Smooth muscle cell (in vitro differentiated cells): ENCODE data around the gene SPDYA. TPM values are rescaled to one million over a fixed set of nuclear protein-coding genes. Genes with fewer than 3 reads are reported as not detected.
A peak's percentile ranks its signal among the peaks of the same experiment; 100 is the strongest.

Experiments
- DNase-seq: peaks from one replicate; lab custom pipeline; 2025; ENCODE audit not compliant: unreplicated experiment; lab: John Stamatoyannopoulos, UW
- H2AFZ ChIP-seq: fragments of 200-600 bp; sonication (generic); 2 replicates; pipeline ENCODE4 v1.6.0; 2016; ENCODE audit warnings: antibody characterized with exemption, low read depth, mild to moderate bottlenecking
- H3F3A ChIP-seq: fragments of 200-600 bp; sonication (generic); 2 replicates; pipeline ENCODE4 v1.6.0; 2017; ENCODE audit warnings: antibody characterized with exemption, low read depth
- H3K27ac ChIP-seq: fragments of 200-600 bp; sonication (generic); 2 replicates; pipeline ENCODE4 v1.5.1; 2016; ENCODE audit warnings: low read depth, mild to moderate bottlenecking
- H3K27me3 ChIP-seq: fragments of 200-600 bp; sonication (generic); 2 replicates; pipeline ENCODE4 v1.6.1; 2016; ENCODE audit warnings: low read depth, mild to moderate bottlenecking
- H3K36me3 ChIP-seq: fragments of 200-600 bp; sonication (generic); 2 replicates; pipeline ENCODE4 v1.5.1; 2016; ENCODE audit warnings: low read depth
- H3K4me1 ChIP-seq: fragments of 200-600 bp; sonication (generic); 2 replicates; pipeline ENCODE4 v1.5.1; 2016; ENCODE audit warnings: low read depth
- H3K4me2 ChIP-seq: fragments of 200-600 bp; sonication (generic); 2 replicates; pipeline ENCODE4 v1.6.0; 2016; ENCODE audit warnings: mild to moderate bottlenecking
- H3K4me3 ChIP-seq: fragments of 200-600 bp; sonication (generic); 2 replicates; pipeline ENCODE4 v1.5.1; 2016; ENCODE audit warnings: mild to moderate bottlenecking
- H3K79me2 ChIP-seq: fragments of 200-600 bp; sonication (generic); 2 replicates; pipeline ENCODE4 v1.6.0; 2016; ENCODE audit warnings: low read depth, mild to moderate bottlenecking
- H3K9ac ChIP-seq: fragments of 200-600 bp; sonication (generic); 2 replicates; pipeline ENCODE4 v1.6.0; 2016; ENCODE audit warnings: low read depth
- H3K9me3 ChIP-seq: fragments of 200-600 bp; sonication (generic); replicated peaks from 2 replicates; pipeline ENCODE4 v1.5.1; 2016; ENCODE audit warnings: low read depth
- H4K20me1 ChIP-seq: fragments of 200-600 bp; sonication (generic); 2 replicates; pipeline ENCODE4 v1.6.0; 2016; ENCODE audit warnings: low read depth
- WGBS: methylation state at CpG from one replicate; pipeline ENCODE4 v1.1.7; 2016; ENCODE audit warnings: low lambda C conversion rate; 5-methylcytosine and 5-hydroxymethylcytosine counted together
- polyA plus RNA-seq: library from polyadenylated mRNA; unstranded; fragments of >200 nt; fragmentation: Nextera tagmentation; extraction: Ambion mirVana; gene quantifications from 2 replicates; pipeline ENCODE4 v1.2.1, GENCODE V29; 2016
- total RNA-seq: library from RNA; depleted of rRNA; stranded (reverse); fragments of >200 nt; gene quantifications from 2 replicates; pipeline ENCODE4 v1.2.3, GENCODE V29; 2014
- TF ChIP-seq, protein P1 (sequence below): fragments of 200-600 bp; sonication (generic); IDR thresholded peaks from 2 replicates; pipeline ENCODE4 v1.5.1; 2017; ENCODE audit warnings: borderline replicate concordance, mild to moderate bottlenecking, antibody characterized with exemption; ENCODE audit not compliant: insufficient read depth, poor library complexity, severe bottlenecking

Gene SPDYA
- total and polyA plus RNA-seq, 2 experiments from 2014 or later: 0.56 to 1.2 TPM

DNA sequence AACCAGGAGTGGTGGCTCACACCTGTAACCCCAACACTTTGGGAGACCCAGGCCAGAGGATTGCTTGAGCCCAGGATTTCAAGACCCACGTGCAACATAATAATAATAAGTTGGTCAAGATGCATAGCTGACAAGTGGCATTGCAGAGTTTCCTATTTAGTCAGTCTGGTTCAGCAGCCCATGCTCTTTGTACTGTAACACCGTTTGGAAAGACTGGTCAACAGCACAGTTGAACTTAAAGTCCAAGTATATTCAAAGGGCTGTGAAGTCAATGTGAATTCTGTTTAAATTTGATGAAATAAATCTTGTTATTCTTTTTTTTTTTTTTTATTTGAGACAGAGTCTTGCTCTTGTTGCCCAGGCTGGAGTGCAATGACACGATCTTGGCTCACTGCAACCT, 61.0 kb downstream of the SPDYA start:
- H3K79me2 ChIP-seq: peaks cover 31% of the 10 kb centered on the region
- TF ChIP-seq, protein P1, sequence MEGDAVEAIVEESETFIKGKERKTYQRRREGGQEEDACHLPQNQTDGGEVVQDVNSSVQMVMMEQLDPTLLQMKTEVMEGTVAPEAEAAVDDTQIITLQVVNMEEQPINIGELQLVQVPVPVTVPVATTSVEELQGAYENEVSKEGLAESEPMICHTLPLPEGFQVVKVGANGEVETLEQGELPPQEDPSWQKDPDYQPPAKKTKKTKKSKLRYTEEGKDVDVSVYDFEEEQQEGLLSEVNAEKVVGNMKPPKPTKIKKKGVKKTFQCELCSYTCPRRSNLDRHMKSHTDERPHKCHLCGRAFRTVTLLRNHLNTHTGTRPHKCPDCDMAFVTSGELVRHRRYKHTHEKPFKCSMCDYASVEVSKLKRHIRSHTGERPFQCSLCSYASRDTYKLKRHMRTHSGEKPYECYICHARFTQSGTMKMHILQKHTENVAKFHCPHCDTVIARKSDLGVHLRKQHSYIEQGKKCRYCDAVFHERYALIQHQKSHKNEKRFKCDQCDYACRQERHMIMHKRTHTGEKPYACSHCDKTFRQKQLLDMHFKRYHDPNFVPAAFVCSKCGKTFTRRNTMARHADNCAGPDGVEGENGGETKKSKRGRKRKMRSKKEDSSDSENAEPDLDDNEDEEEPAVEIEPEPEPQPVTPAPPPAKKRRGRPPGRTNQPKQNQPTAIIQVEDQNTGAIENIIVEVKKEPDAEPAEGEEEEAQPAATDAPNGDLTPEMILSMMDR: no peak
- DNase-seq: no peak
- H3K4me1 ChIP-seq: peaks cover 8% of the 10 kb centered on the region
- no peaks in the 10 kb centered on the region for H3K36me3 ChIP-seq
- no peaks in the 10 kb centered on the region for H3F3A ChIP-seq
- H3K27ac ChIP-seq: no peak overlapping the region
- peaks cover 18% of the 10 kb centered on the region for H3K27me3 ChIP-seq
- no peak overlapping the region for H3K9ac ChIP-seq
- no peaks in the 10 kb centered on the region for H4K20me1 ChIP-seq
- H2AFZ ChIP-seq: peak overlapping the region; percentile 35
- 94% methylated on average over 3 of the region's 3 CpGs for WGBS
- no peak overlapping the region for H3K4me3 ChIP-seq
- H3K4me2 ChIP-seq: no peak overlapping the region
- no peaks in the 10 kb centered on the region for H3K9me3 ChIP-seq

DNA sequence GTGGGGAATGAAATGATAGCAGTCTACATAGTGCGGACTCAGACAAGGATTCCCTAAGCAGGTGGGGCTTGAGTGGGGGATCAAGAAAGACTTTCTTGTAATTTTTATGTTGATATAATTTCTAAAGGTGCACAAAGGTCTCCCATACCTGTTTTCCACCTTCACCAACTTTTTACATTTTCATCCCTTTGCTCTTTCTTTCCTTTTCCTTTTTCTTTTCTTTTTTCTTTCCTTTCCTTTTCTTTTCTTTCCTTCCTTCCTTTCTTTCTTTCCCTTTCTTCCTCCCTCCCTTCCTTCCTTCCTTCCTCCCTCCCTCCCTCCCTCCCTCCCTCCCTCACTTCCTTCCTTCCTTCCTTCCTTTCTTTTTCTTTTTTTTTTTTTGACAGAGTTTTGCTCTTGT, 69.6 kb downstream of the SPDYA start:
- Histone ChIP-seq H3F3A (no peaks in the 10 kb centered on the region), H3K9me3 (no peaks in the 10 kb centered on the region), H3K36me3 (no peaks in the 10 kb centered on the region), H4K20me1 (no peaks in the 10 kb centered on the region), H3K27ac (no peak overlapping the region), H3K4me2 (no peak overlapping the region), H3K79me2 (no peaks in the 10 kb centered on the region), H3K9ac (no peak overlapping the region), H3K4me1 (no peaks in the 10 kb centered on the region), H3K27me3 (peaks cover 33% of the 10 kb centered on the region), H2AFZ (no peak overlapping the region), H3K4me3 (no peak overlapping the region)
- TF ChIP-seq, protein P1: no peak
- WGBS: 86% methylated on average over 1 of the region's 1 CpG
- DNase-seq: no peak

DNA sequence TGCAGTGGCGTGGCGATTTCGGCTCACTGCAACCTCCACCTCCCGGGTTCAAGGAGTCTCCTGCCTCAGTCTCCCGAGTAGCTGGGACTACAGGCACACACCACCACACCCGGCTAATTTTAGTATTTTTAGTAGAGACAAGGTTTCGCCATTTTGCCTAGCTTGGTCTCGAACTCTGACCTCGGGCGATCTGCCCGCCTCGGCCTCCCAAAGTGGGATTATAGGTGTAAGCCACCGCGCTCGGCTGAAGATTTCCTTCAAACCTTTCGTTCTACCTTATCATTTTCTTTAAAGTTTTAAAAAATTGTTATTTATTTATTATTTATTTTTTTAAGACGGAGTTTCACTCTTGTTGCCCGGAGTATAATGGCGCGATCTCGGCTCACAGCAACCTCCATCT, 82.9 kb downstream of the SPDYA start:
- WGBS: 98% methylated on average over 21 of the region's 21 CpGs
- H3K27me3 ChIP-seq: no peaks in the 10 kb centered on the region
- no peaks in the 10 kb centered on the region for H3K9me3 ChIP-seq
- H3K27ac ChIP-seq: no peak overlapping the region
- no peak overlapping the region for H3K9ac ChIP-seq
- TF ChIP-seq, protein P1: no peak
- H3K36me3 ChIP-seq: no peaks in the 10 kb centered on the region
- DNase-seq: no peak
- H3K4me2 ChIP-seq: no peak overlapping the region
- no peak overlapping the region for H3K4me3 ChIP-seq
- H3K4me1 ChIP-seq: peaks cover 18% of the 10 kb centered on the region
- H3K79me2 ChIP-seq: peaks cover 40% of the 10 kb centered on the region
- H2AFZ ChIP-seq: no peak overlapping the region
- H4K20me1 ChIP-seq: peaks cover 36% of the 10 kb centered on the region
- H3F3A ChIP-seq: peaks cover 6% of the 10 kb centered on the region

DNA sequence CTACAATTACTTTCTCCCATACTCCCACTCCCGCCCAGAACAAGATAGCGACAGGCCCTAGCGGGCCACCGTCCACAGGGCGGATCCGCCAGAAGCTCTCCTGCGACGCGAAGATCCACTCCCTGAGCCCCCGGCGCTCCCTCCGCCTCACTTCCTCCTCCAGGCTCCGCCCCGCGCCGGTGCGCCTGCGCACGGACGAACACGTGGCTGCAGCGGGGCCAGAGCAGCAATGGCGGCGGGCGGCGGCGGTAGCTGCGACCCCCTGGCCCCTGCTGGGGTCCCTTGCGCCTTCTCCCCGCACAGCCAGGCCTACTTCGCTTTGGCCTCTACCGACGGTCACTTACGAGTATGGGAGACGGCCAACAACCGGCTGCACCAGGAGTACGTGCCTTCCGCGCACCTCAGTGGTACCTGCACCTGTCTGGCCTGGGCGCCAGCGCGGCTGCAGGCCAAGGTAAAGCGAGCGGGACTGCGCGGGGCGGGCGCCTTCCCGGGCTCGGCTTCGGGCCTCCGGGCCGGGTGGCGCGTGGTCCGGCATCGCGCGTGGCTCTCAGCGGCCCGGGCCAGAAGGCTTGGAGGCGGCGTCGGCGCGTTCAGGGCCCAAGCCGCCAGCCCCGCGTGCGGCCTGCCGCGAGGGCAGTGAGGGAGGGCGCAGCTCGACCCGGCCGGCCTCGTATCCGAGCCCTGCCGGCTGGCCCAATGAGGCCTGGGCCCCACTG, 84.0 kb downstream of the SPDYA start, which contains the start of gene WDR43:
Gene WDR43 (plus strand): TSS at position 198 of the 719 bp plus-strand sequence. CDS start 32 bp downstream, at position 230.
- peak; percentile 81 for DNase-seq
- H2AFZ ChIP-seq: peak within 1 kb of the TSS; percentile 83
- TF ChIP-seq, protein P1: no peak
- H3K27me3 ChIP-seq: no peaks in the 10 kb centered on the region
- peaks cover 48% of the 10 kb centered on the region for H4K20me1 ChIP-seq
- H3K9me3 ChIP-seq: no peaks in the 10 kb centered on the region
- peaks cover 51% of the 10 kb centered on the region for H3K79me2 ChIP-seq
- H3F3A ChIP-seq: peaks cover 6% of the 10 kb centered on the region
- peak within 1 kb of the TSS; percentile 88 for H3K27ac ChIP-seq
- no peaks in the 10 kb centered on the region for H3K36me3 ChIP-seq
- peak within 1 kb of the TSS; percentile 90 for H3K9ac ChIP-seq
- H3K4me2 ChIP-seq: peak within 1 kb of the TSS; percentile 100
- peak within 1 kb of the TSS; percentile 90 for H3K4me3 ChIP-seq
- under 1% methylated on average over 66 of the region's 79 CpGs for WGBS
- peaks cover 18% of the 10 kb centered on the region for H3K4me1 ChIP-seq
